Neural progenitor cell (in vitro differentiated cells): Measurements from ENCODE around the gene GLB1L2.

Experiments used
- EZH2 ChIP-seq: fragments of 200-600 bp; sonication (generic); IDR thresholded peaks from 2 replicates; pipeline ENCODE4 v1.6.1; 2017; ENCODE audit warnings: antibody characterized with exemption, mild to moderate bottlenecking, moderate library complexity
- EZH2phosphoT487 ChIP-seq: fragments of 200-600 bp; sonication (generic); IDR thresholded peaks from 2 replicates; pipeline ENCODE4 v1.6.1; 2017; ENCODE audit warnings: antibody characterized with exemption
- TF ChIP-seq, protein P1 (sequence below): fragments of 200-600 bp; sonication (generic); IDR thresholded peaks from 2 replicates; pipeline ENCODE4 v1.5.1; 2017; ENCODE audit warnings: antibody characterized with exemption, mild to moderate bottlenecking

DNA sequence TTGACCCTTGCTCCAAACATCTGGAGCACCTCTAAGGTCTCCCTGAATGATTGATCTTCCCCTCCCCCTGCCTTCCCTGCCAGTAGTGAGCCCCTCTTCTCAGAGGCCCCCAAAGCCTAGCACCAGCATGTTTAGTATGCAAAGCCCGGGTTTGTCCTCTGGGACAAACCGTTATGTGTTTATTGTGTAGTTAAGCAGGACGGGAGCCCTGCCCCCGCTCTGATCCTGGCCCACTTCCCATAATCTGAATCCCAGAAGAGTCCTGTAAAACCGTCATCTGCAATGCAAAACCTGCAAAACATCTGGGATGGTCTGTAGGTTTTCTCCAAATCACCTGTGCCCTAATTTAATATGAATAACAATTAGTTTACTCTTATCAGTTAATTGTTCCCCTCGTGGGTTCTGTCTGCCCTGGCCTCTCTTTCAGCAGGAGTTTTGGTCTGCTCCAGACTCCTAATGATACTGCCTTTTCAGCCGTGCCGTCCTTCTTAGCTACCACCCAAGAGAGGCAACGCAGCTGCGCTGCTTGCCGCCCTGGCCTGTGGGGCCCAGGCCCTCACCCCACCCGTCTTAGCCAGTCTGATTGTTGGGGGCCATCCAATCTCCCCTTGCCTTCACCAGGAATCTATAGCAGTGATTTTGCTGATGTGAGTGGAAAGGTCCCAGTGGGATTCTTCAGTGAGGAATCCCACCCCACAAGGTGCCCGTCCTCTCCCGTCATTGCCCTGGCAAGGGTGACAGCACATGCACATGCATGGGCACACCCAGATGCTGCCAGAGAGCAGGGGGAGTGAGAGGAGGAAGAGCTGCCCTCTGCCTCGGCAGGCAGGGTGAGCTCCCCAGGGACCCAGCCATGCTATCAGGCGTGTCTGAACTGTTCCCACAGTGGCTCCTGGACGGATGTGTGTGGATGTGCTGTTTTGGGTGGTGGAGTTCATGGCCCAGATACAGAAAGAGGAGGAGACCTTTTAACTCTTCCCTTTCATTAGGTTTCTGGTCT, 83.3 kb downstream of the GLB1L2 start:
- TF ChIP-seq, protein P1, sequence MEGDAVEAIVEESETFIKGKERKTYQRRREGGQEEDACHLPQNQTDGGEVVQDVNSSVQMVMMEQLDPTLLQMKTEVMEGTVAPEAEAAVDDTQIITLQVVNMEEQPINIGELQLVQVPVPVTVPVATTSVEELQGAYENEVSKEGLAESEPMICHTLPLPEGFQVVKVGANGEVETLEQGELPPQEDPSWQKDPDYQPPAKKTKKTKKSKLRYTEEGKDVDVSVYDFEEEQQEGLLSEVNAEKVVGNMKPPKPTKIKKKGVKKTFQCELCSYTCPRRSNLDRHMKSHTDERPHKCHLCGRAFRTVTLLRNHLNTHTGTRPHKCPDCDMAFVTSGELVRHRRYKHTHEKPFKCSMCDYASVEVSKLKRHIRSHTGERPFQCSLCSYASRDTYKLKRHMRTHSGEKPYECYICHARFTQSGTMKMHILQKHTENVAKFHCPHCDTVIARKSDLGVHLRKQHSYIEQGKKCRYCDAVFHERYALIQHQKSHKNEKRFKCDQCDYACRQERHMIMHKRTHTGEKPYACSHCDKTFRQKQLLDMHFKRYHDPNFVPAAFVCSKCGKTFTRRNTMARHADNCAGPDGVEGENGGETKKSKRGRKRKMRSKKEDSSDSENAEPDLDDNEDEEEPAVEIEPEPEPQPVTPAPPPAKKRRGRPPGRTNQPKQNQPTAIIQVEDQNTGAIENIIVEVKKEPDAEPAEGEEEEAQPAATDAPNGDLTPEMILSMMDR: no peak
- TF ChIP-seq EZH2 (no peak), EZH2phosphoT487 (no peak)
